Natural killer cell (primary cell): ENCODE results near the gene WDR59. TPM values are rescaled to one million over a fixed set of nuclear protein-coding genes. Genes with fewer than 3 reads are reported as not detected.

Source experiments
- ATAC-seq, 3 donors: fragments of 150-1000 bp in 2 of 3; fragments of 200-7000 bp in 1 of 3; cut with Tn5 transposase; 1 replicate in 1 of 3; 2 replicates in 2 of 3; pipeline ENCODE4 v1.10.0; 2021; ENCODE audit warnings: mild to moderate bottlenecking in 2 of 3, moderate library complexity in 2 of 3
- DNase-seq, 2 donors: peaks; one replicate each; pipeline versions ENCODE4 v3.0.0 to v3.0.0-alpha.2; 2013 to 2021; ENCODE audit warnings: mixed read lengths in 1 of 2
- H3K27ac ChIP-seq: one replicate; pipeline ENCODE4 v1.5.1; 2013; ENCODE audit warnings: mild to moderate bottlenecking, low read length
- H3K27me3 ChIP-seq: one replicate; pipeline ENCODE4 v1.6.1; 2013; ENCODE audit warnings: low read length; ENCODE audit not compliant: control insufficient read depth, insufficient read depth
- H3K36me3 ChIP-seq: one replicate; pipeline ENCODE4 v1.6.1; 2013; ENCODE audit warnings: low read length; ENCODE audit not compliant: control insufficient read depth, insufficient read depth
- H3K4me1 ChIP-seq: one replicate; pipeline ENCODE4 v1.6.1; 2013; ENCODE audit warnings: low read length; ENCODE audit not compliant: control insufficient read depth, insufficient read depth
- H3K4me3 ChIP-seq: one replicate; pipeline ENCODE4 v1.5.1; 2013; ENCODE audit warnings: low read length
- H3K9me3 ChIP-seq: one replicate; pipeline ENCODE4 v1.6.1; 2013; ENCODE audit warnings: low read length; ENCODE audit not compliant: control insufficient read depth, insufficient read depth
- H3K27ac Mint-ChIP-seq, 2 donors: one replicate each; pipeline ENCODE4 v1.8.0; 2022; ENCODE audit warnings: mild to moderate bottlenecking in 2 of 2, mixed read lengths in 2 of 2, moderate library complexity in 1 of 2
- H3K27me3 Mint-ChIP-seq, 2 donors: one replicate each; pipeline ENCODE4 v1.8.0; 2022; ENCODE audit warnings: low read depth in 2 of 2, mixed read lengths in 2 of 2
- H3K36me3 Mint-ChIP-seq: one replicate; pipeline ENCODE4 v1.8.0; 2022; ENCODE audit warnings: mixed read lengths
- H3K4me1 Mint-ChIP-seq, 2 donors: one replicate each; pipeline ENCODE4 v1.8.0; 2022; ENCODE audit warnings: mixed read lengths in 2 of 2
- H3K4me3 Mint-ChIP-seq: one replicate; pipeline ENCODE4 v1.8.0; 2022; ENCODE audit warnings: mild to moderate bottlenecking, moderate library complexity, mixed read lengths
- H3K9me3 Mint-ChIP-seq, 2 donors: one replicate each; pipeline ENCODE4 v1.8.0; 2022; ENCODE audit warnings: mixed read lengths in 2 of 2
- CTCF ChIP-seq: fragments of 200-600 bp; IDR thresholded peaks from one replicate; pipeline ENCODE4 v1.8.0; 2022; ENCODE audit warnings: antibody characterized with exemption
- WGBS: methylation state at CpG from one replicate; pipeline ENCODE4 v1.1.7; 2013; ENCODE audit warnings: missing lambda C conversion rate; ENCODE audit not compliant: insufficient coverage; 5-methylcytosine and 5-hydroxymethylcytosine counted together
- intact Hi-C: fragments of 100-400 bp; cut with micrococcal nuclease; formaldehyde crosslinking; loops from one replicate; pipeline ENCODE4 v1.14.2; 2022
- total RNA-seq, 4 donors: library from RNA; stranded (reverse); fragments of 120-200 nt in 1 of 4; gene quantifications; one replicate each; pipeline versions ENCODE4 v1.2.3 to v1.2.4, GENCODE V29; 2013 to 2022

Gene WDR59
- total RNA-seq, 3 donors from 2014 or later (not counting 1 experiment from before 2014, with no cell fraction given) = 60.5 to 83.7 (median 73.2) TPM

- H3K27ac ChIP-seq = no peak overlapping the region
- WGBS = 93% methylated on average over 2 of the region's 2 CpGs
- Mint-ChIP-seq H3K4me1 (no peaks in the 10 kb centered on the region), H3K36me3 (no peaks in the 10 kb centered on the region), H3K27ac (no peak overlapping the region), H3K27me3 (peaks cover 0 to 3% of the 10 kb centered on the region in 2 donors), H3K9me3 (no peaks in the 10 kb centered on the region), H3K4me3 (no peak overlapping the region)
- intact Hi-C loops = no loop called here
- DNase-seq (no peak), ATAC-seq (no peak)
- H3K4me3 ChIP-seq = no peak overlapping the region
- H3K9me3 ChIP-seq = no peaks in the 10 kb centered on the region
- no peaks in the 10 kb centered on the region for H3K4me1 ChIP-seq
- no peaks in the 10 kb centered on the region for H3K27me3 ChIP-seq
- H3K36me3 ChIP-seq = no peaks in the 10 kb centered on the region
- no peak for TF ChIP-seq CTCF
Measured at GRCh38 chr16:74841469-74841868, 143.5 kb downstream of the WDR59 start.

- no peaks in the 10 kb centered on the region for H3K9me3 ChIP-seq
- TF ChIP-seq CTCF = no peak
- H3K27me3 ChIP-seq = no peaks in the 10 kb centered on the region
- Mint-ChIP-seq H3K9me3 (no peaks in the 10 kb centered on the region), H3K27ac (no peak overlapping the region), H3K4me3 (no peak overlapping the region), H3K27me3 (peaks cover 0 to 5% of the 10 kb centered on the region in 2 donors), H3K36me3 (no peaks in the 10 kb centered on the region), H3K4me1 (no peaks in the 10 kb centered on the region)
- intact Hi-C loops = no loop called here
- no peaks in the 10 kb centered on the region for H3K4me1 ChIP-seq
- DNase-seq (no peak), ATAC-seq (no peak)
- 94% methylated on average over 4 of the region's 4 CpGs for WGBS
- no peak overlapping the region for H3K4me3 ChIP-seq
- H3K36me3 ChIP-seq = no peaks in the 10 kb centered on the region
- H3K27ac ChIP-seq = no peak overlapping the region
Measured at GRCh38 chr16:74837056-74837455, 147.9 kb downstream of the WDR59 start.

GRCh38 chr16:74836111-74836671 is 148.7 kb downstream of the WDR59 start:
- H3K27ac ChIP-seq = no peak overlapping the region
- ATAC-seq (no peak), DNase-seq (no peak)
- no peak for TF ChIP-seq CTCF
- H3K27me3 Mint-ChIP-seq = peaks cover 5 to 6% of the 10 kb centered on the region in 2 donors
- no peaks in the 10 kb centered on the region for H3K27me3 ChIP-seq
- no peaks in the 10 kb centered on the region for H3K9me3 ChIP-seq
- H3K27ac Mint-ChIP-seq = no peak overlapping the region
- H3K36me3 Mint-ChIP-seq = no peaks in the 10 kb centered on the region
- no peaks in the 10 kb centered on the region for H3K9me3 Mint-ChIP-seq
- H3K4me1 ChIP-seq = no peaks in the 10 kb centered on the region
- H3K36me3 ChIP-seq = no peaks in the 10 kb centered on the region
- H3K4me3 Mint-ChIP-seq = no peak overlapping the region
- no peak overlapping the region for H3K4me3 ChIP-seq
- H3K4me1 Mint-ChIP-seq = no peaks in the 10 kb centered on the region
- intact Hi-C loops = no loop called here
- 78% methylated on average over 8 of the region's 8 CpGs for WGBS

GRCh38 chr16:74832228-74832627 is 152.7 kb downstream of the WDR59 start:
- no peak for TF ChIP-seq CTCF

More at GRCh38 chr16:74832228-74832627, 152.7 kb downstream of the WDR59 start:
- DNase-seq (no peak), ATAC-seq (no peak)
- Histone ChIP-seq H3K4me3 (no peak overlapping the region), H3K36me3 (no peaks in the 10 kb centered on the region), H3K9me3 (no peaks in the 10 kb centered on the region), H3K27ac (no peak overlapping the region), H3K27me3 (no peaks in the 10 kb centered on the region), H3K4me1 (no peaks in the 10 kb centered on the region)
- intact Hi-C loops = no loop called here
- Mint-ChIP-seq H3K36me3 (peaks cover 11% of the 10 kb centered on the region), H3K4me3 (no peak overlapping the region), H3K4me1 (no peaks in the 10 kb centered on the region), H3K9me3 (peaks cover 4 to 6% of the 10 kb centered on the region in 2 donors), H3K27ac (no peak overlapping the region), H3K27me3 (peaks cover 8 to 16% of the 10 kb centered on the region in 2 donors)
- 88% methylated on average over 4 of the region's 5 CpGs for WGBS
